ENCODE measurements around the gene PTPRD. TPM values are rescaled to one million over a fixed set of nuclear protein-coding genes. Genes with fewer than 3 reads are reported as not detected.

The PTPRD gene
- total RNA-seq, 1 experiment from 2014 or later: 70.1 TPM

GRCh38 chr9:8429768-8430167 lies 2183.0 kb downstream of the PTPRD start:
- Histone ChIP-seq H3K27me3 (replicated peaks; ENCODE audit: control insufficient read depth, insufficient read depth, low read length) (no peaks in the 10 kb centered on the region), H3K4me3 (ENCODE audit: low read depth, low read length) (no peak overlapping the region), H3K9me3 (no peaks in the 10 kb centered on the region), H3K36me3 (ENCODE audit: control insufficient read depth, insufficient read depth, low read length) (no peaks in the 10 kb centered on the region), H3K4me1 (no peaks in the 10 kb centered on the region)
- POLR2A ChIA-PET: no interaction called here
- Mint-ChIP-seq H3K4me1 (ENCODE audit: low read depth, unreplicated experiment) (peaks cover 8% of the 10 kb centered on the region), H3K36me3 (ENCODE audit: insufficient read depth, unreplicated experiment) (peaks cover 6% of the 10 kb centered on the region), H3K9me3 (ENCODE audit: unreplicated experiment) (no peaks in the 10 kb centered on the region), H3K27me3 (ENCODE audit: insufficient read depth, unreplicated experiment) (no peaks in the 10 kb centered on the region), H3K27ac (ENCODE audit: unreplicated experiment) (no peak overlapping the region), H3K4me3 (ENCODE audit: unreplicated experiment) (no peak overlapping the region)
- CTCF ChIA-PET: no interaction called here
- TF ChIP-seq CTCF (IDR thresholded peaks at IDR 0.05; ENCODE audit: insufficient read depth in 1 of 2, low read depth in 1 of 2, low read length in 1 of 2, severe bottlenecking in 1 of 2, unreplicated experiment in 1 of 2): no peak
- intact Hi-C loops (cut with micrococcal nuclease; ENCODE audit: unreplicated experiment): no loop called here
- BruUV-seq (replicated peaks): no TSS peak
- no peak for DNase-seq

GRCh38 chr9:8429157-8429556 lies 2183.6 kb downstream of the PTPRD start:
- intact Hi-C loops (cut with micrococcal nuclease; ENCODE audit: unreplicated experiment): no loop called here
- no peaks in the 10 kb centered on the region for H3K9me3 ChIP-seq
- DNase-seq: no peak
- H3K4me3 Mint-ChIP-seq (ENCODE audit: unreplicated experiment): no peak overlapping the region
- ChIA-PET POLR2A (no interaction called here), CTCF (no interaction called here)
- no peak overlapping the region for H3K4me3 ChIP-seq (ENCODE audit: low read depth, low read length)
- H3K36me3 ChIP-seq (ENCODE audit: control insufficient read depth, insufficient read depth, low read length): no peaks in the 10 kb centered on the region
- H3K27me3 Mint-ChIP-seq (ENCODE audit: insufficient read depth, unreplicated experiment): no peaks in the 10 kb centered on the region
- H3K27me3 ChIP-seq (replicated peaks; ENCODE audit: control insufficient read depth, insufficient read depth, low read length): no peaks in the 10 kb centered on the region
- H3K4me1 ChIP-seq: no peaks in the 10 kb centered on the region
- no peak overlapping the region for H3K27ac Mint-ChIP-seq (ENCODE audit: unreplicated experiment)
- no peak for TF ChIP-seq CTCF (IDR thresholded peaks at IDR 0.05; ENCODE audit: insufficient read depth in 1 of 2, low read depth in 1 of 2, low read length in 1 of 2, severe bottlenecking in 1 of 2, unreplicated experiment in 1 of 2)
- no peaks in the 10 kb centered on the region for H3K9me3 Mint-ChIP-seq (ENCODE audit: unreplicated experiment)
- H3K4me1 Mint-ChIP-seq (ENCODE audit: low read depth, unreplicated experiment): peaks cover 8% of the 10 kb centered on the region
- BruUV-seq (replicated peaks): no TSS peak
- peaks cover 4% of the 10 kb centered on the region for H3K36me3 Mint-ChIP-seq (ENCODE audit: insufficient read depth, unreplicated experiment)

- Histone ChIP-seq H3K36me3 (ENCODE audit: control insufficient read depth, insufficient read depth, low read length) (no peaks in the 10 kb centered on the region), H3K4me1 (no peaks in the 10 kb centered on the region), H3K9me3 (no peaks in the 10 kb centered on the region), H3K4me3 (ENCODE audit: low read depth, low read length) (no peak overlapping the region), H3K27me3 (replicated peaks; ENCODE audit: control insufficient read depth, insufficient read depth, low read length) (no peaks in the 10 kb centered on the region)
- ChIA-PET CTCF (no interaction called here), POLR2A (no interaction called here)
- H3K4me3 Mint-ChIP-seq (ENCODE audit: unreplicated experiment): no peak overlapping the region
- no peak for TF ChIP-seq CTCF (IDR thresholded peaks at IDR 0.05; ENCODE audit: insufficient read depth in 1 of 2, low read depth in 1 of 2, low read length in 1 of 2, severe bottlenecking in 1 of 2, unreplicated experiment in 1 of 2)
- no peaks in the 10 kb centered on the region for H3K9me3 Mint-ChIP-seq (ENCODE audit: unreplicated experiment)
- DNase-seq: no peak
- peaks cover 4% of the 10 kb centered on the region for H3K36me3 Mint-ChIP-seq (ENCODE audit: insufficient read depth, unreplicated experiment)
- intact Hi-C loops (cut with micrococcal nuclease; ENCODE audit: unreplicated experiment): no loop called here
- H3K27ac Mint-ChIP-seq (ENCODE audit: unreplicated experiment): no peak overlapping the region
- BruUV-seq (replicated peaks): no TSS peak
- no peaks in the 10 kb centered on the region for H3K27me3 Mint-ChIP-seq (ENCODE audit: insufficient read depth, unreplicated experiment)
- H3K4me1 Mint-ChIP-seq (ENCODE audit: low read depth, unreplicated experiment): peaks cover 8% of the 10 kb centered on the region
Observed at GRCh38 chr9:8428389-8428788, 2184.4 kb downstream of the PTPRD start.
